Stomach (tissue), 4 donors: ENCODE data around the gene B4GALT5.

Experiments used
- EP300 ChIP-seq: sonication (generic); formaldehyde crosslinking; IDR thresholded peaks from one replicate; pipeline ENCODE4 v1.6.1; 2017; ENCODE audit warnings: antibody characterized with exemption
- POLR2A ChIP-seq, 4 donors: fragments of 450-650 bp; IDR thresholded peaks; one replicate each; pipeline ENCODE4 v1.6.1; 2016; ENCODE audit warnings: antibody characterized with exemption in 4 of 4, control low read depth in 2 of 4, mild to moderate bottlenecking in 1 of 4, moderate library complexity in 1 of 4
- POLR2AphosphoS5 ChIP-seq, 3 donors: sonication (generic); formaldehyde crosslinking; IDR thresholded peaks; one replicate each; pipeline ENCODE4 v1.6.1; 2016; ENCODE audit warnings: antibody characterized with exemption in 3 of 3
- TF ChIP-seq, protein P1 (sequence below), 7 experiments: fragments of 450-650 bp in 4 of 7; fragments of 200-600 bp in 3 of 7; sonication (generic) in 3 of 7; IDR thresholded peaks; one replicate each; pipeline ENCODE4 v1.5.1; 2016 to 2019; ENCODE audit warnings: antibody characterized with exemption in 7 of 7, control low read depth in 2 of 7, mild to moderate bottlenecking in 1 of 7

DNA sequence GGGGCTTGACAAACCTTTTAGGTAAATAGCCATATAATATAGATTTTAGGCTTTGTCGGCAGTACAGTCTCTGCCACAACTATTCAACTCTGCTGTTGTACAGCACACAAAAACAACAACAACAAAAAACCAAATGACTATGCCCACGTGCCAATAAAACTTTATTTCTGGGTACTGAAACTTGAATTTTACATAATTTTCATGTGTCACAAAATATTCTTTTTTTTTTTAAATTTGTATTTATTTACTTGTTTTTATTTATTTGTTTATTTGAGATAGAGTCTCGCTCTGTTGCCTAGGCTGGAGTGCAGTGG is 34.8 kb upstream of the B4GALT5 start:
- TF ChIP-seq POLR2A (IDR thresholded peaks at IDR 0.05) (no peak), POLR2AphosphoS5 (IDR thresholded peaks at IDR 0.05) (no peak), EP300 (no peak)
- TF ChIP-seq, protein P1, sequence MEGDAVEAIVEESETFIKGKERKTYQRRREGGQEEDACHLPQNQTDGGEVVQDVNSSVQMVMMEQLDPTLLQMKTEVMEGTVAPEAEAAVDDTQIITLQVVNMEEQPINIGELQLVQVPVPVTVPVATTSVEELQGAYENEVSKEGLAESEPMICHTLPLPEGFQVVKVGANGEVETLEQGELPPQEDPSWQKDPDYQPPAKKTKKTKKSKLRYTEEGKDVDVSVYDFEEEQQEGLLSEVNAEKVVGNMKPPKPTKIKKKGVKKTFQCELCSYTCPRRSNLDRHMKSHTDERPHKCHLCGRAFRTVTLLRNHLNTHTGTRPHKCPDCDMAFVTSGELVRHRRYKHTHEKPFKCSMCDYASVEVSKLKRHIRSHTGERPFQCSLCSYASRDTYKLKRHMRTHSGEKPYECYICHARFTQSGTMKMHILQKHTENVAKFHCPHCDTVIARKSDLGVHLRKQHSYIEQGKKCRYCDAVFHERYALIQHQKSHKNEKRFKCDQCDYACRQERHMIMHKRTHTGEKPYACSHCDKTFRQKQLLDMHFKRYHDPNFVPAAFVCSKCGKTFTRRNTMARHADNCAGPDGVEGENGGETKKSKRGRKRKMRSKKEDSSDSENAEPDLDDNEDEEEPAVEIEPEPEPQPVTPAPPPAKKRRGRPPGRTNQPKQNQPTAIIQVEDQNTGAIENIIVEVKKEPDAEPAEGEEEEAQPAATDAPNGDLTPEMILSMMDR (IDR thresholded peaks at IDR 0.05): no peak
